Measurements from ENCODE around the gene CTSE. TPM values are rescaled to one million over a fixed set of nuclear protein-coding genes. Genes with fewer than 3 reads are reported as not detected.
"Not testable (repeated sequence)": the region's sequence is repeated elsewhere in the genome, so short reads cannot be mapped to it uniquely, and the experiment has no call there.

The CTSE gene
- polyA plus RNA-seq, 3 donors = 0.54 to 33.9 (median 9.2) TPM

DNA sequence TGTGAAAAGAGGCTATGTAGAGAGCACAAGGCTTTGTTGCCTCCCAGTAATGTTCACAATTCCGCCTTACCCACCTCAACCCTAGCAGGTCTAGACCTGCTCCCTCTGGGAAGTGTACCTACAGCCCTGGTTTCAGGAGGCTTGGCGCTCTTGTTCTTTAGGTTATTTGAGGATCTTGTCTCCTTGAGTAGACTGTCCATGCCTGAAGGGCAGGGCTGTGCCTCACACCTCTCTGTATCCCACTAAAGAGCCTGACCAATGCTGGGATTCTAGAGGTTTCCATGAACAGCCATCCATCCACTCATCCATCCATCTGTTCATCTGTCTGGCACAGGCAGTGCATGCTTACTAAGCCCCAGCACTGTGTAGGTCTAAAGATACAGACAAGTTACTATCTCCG is 21.5 kb downstream of the CTSE start:
- WGBS, 3 donors = 87 to 96% (median 89%) methylated on average over 3 of the region's 3 CpGs
- no peak overlapping the region for H3K27ac ChIP-seq (ENCODE audit: low read depth, low read length)

DNA sequence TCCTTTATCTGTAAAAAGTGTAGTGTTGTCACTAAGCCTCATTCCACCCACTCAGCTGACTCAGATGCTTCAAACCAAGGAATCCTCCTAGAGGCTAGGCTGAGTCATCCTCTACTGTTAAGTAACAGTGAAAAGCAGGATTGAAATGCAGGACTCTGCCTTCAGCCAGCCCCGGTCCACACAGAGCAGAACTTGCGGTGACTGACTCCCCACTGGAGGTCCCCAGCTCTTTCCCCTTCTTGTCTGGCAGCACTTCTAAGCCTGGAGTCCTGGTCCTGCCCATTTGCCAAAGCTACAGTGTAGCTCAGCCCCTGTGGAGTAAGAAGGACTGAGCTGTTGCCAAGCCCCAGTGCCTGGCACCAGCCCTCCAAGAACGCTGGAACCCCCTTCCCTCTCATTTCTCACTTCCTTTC is 22.2 kb downstream of the CTSE start:
- H3K27ac ChIP-seq (ENCODE audit: low read depth, low read length) = no peak overlapping the region
- 14 to 36% (median 19%) methylated on average over 3 of the region's 3 CpGs for whole genome bisulfite sequencing, 3 donors

DNA sequence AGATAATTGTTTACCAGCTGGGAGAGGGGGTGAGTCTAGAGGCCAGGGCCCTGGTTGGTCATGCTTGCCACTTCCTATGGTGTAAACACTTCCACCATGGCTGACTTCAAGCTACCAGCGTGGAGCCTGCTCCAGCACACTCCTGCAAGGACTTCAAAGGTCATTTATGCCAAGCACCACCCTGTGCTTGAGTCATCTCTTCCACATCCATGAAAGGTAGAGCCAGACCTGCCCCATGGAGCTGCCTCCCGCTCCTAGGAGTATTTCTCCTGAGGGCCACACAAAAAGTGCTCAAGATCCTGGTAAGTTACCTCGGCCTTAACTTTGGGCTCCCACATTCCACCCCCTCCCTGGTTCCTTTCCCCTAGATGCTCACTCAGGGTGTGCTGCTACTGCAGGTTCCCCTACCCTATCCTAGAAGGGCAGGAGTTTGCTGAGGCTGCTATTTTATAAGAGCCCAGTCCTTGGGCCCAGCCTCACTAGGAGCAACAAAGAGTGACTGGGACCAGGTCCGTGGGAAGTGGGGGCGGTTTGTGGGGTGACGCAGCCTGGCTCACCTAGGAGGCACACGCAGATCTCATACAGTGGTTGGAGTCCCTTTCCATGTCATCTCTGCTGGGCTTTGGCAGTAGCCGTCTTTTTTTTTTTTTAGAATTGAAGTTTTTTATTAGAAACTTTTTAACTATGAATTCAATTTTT is 22.9 kb downstream of the CTSE start:
- 75 to 86% (median 76%) methylated on average over 8 of the region's 8 CpGs for WGBS, 3 donors
- no peak overlapping the region for H3K27ac ChIP-seq (ENCODE audit: low read depth, low read length)

DNA sequence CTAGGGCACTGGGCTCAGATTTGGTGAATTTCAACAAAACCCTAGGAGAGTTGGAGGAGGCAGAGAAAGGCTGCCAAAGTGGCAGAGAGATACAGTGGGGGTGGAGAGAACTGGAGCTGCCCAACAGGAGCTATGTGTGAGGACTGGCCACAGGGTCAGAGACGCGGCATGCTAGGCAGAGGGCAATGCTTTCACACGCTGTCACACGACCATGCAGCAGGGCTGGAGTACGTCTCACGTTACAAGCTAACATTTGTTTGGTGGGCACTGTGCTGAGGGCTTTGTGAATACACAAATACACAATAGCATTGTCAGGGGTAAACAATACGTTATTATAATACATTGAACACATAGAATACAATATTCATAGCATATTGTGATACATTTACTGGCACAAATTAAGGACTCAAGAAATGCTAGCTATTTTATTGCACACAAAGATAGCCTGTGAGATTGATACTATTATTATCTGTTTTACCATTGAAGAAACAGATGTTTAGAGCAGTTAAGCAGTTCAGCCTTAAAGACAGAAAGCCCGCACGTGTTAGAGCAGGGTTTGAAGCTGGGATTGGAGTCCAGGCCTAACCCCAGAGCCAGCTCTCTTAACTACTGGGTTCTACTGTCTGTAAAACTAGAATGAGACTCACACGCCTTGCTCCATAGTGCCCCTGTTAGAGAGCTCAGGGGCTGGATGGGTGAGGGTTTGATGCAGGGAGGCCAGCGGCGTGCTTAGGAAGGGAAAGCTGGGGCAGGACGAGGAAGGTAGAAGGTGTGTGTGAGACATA is 25.0 kb downstream of the CTSE start:
- WGBS, 3 donors = 79 to 83% (median 82%) methylated on average over 13 of the region's 13 CpGs

DNA sequence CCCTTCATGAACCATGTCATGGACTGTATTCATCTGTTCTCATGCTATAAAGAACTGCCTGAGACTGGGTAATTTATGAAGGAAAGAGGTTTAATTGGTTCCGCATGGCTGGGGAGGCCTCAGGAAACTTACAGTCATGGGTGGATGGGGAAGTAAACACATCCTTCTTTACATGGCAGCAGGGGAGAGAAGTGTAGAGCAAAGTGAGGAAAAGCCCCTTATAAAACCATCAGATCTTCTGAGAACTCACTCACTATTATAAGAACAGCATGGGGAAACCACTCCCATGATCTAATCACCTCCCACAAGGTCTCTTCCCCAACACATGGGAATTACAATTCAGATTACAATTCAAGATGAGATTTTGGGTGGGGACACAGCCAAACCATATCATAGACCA is 27.1 kb downstream of the CTSE start:
- WGBS, 3 donors = 85 to 96% (median 90%) methylated on average over 1 of the region's 1 CpG

More for the DNA sequence above, 25.0 kb downstream of the CTSE start:
- no peak overlapping the region for H3K27ac ChIP-seq (ENCODE audit: low read depth, low read length)

DNA sequence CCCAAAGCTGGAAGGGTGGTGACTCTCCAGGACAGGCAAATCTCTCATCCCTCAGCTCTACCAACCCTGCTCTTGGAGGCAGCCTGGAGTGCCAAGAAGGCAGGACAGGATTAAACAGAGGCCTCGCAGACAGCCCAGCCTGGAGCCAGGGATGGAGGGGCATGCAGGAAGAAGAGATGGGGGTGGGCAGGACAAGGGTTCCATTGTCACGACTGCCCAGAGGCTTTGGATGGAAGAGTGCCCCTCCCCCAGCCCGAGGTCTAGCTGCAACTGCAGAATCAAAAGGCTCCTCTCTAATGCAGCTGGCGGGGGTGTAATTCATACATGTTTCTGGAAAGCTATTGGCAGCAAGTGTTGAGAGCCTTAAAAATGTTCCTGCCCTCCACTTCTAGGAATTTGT is 29.3 kb downstream of the CTSE start:
- no peak overlapping the region for H3K27ac ChIP-seq (ENCODE audit: low read depth, low read length)
- 53 to 83% (median 82%) methylated on average over 4 of the region's 4 CpGs for WGBS, 3 donors

More for the DNA sequence above, 27.1 kb downstream of the CTSE start:
- not testable (repeated sequence) for H3K27ac ChIP-seq (ENCODE audit: low read depth, low read length)

DNA sequence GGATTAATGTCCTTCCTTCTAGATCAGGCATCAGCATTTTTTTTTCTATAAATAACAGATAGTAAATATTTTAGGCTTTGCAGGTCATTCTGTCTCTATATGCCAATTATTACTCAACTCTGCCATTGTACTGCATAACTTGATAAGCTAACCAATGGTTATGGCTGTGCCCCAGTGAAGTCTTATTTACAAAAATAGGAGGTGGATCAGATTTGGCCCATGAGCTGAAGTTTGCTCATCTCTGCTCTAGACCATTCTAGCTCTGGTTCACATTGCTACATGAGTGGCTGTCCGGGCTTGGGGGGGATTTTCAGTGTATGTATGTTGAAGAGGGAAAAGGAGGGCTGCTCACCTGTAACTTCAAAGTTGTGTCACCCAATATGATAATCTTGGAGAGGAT is 30.6 kb downstream of the CTSE start:
- no peak overlapping the region for H3K27ac ChIP-seq (ENCODE audit: low read depth, low read length)
- 54 to 100% (median 92%) methylated on average over 1 of the region's 1 CpG for WGBS, 3 donors

DNA sequence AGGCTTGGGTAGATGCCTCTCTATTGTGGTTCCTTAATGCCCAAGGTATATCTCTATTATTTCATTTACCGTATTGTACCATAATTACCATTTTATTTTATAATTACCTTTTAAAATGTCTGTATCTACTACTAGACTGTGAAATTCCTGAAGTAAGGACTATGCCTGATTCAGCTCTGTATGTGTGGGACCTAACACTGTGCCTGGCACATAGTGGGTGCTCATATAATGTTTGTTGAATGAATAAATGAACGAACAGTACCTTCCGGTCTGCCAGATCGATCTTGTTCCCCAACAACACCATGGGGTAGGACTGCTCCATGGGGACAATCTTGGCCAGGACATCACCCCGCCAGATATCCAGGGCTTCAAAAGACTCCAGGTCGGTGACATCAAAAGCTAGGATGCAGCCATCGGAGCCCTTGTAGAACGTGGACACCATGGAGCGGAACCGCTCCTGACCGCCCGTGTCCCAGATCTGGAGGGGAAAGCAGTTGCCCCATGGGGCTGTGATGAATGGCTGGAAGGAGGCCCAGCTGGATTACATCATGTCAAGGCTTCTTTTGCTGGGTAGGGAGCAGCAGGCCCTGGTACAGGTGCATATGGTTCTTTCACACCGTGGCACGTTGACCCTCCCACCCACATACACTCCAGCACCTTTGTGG is 31.3 kb downstream of the CTSE start:
- H3K27ac ChIP-seq (ENCODE audit: low read depth, low read length) = no peak overlapping the region
- WGBS, 3 donors = 89 to 92% (median 90%) methylated on average over 14 of the region's 14 CpGs

DNA sequence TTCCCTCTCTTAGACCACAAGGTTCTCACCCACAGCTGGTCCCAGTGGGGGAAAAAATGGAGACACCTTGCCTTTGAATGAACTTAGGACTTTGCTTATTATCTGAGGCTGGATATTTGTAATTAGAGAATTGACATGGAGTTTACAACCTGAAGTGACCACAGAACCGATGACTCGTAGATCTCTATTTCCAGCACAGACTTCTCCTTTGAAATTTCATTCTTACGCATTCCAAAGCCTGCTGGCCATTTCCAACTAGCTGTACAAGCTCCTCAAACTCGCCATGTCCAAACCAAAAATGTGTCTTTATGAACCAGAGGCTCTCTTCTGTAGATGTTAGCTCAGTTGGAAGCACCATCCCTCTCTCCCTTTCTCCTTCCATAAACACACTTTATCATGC is 32.5 kb downstream of the CTSE start:
- H3K27ac ChIP-seq (ENCODE audit: low read depth, low read length) = no peak overlapping the region
- 83 to 90% (median 88%) methylated on average over 4 of the region's 4 CpGs for WGBS, 3 donors

DNA sequence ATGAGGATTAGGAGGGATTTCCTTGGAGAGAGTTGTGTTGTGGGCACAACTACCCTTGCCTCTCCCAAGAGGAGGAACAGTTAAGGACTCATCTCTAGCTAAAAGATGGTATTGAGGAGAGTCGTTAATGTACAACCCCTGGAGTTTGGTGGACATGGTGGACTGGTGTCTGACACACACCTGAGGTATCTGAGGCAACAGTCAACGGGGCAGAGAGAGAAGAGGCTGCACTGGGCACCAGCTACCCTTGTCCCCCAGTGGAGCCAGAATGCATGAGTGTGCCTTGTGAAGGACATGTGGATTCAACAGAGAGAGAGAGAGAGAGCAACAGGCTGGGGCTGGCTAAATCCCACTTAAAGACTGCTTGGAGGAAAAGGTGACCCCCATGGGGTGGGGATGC is 33.5 kb downstream of the CTSE start:
- H3K27ac ChIP-seq (ENCODE audit: low read depth, low read length) = no peak overlapping the region
- WGBS, 3 donors = 71 to 95% (median 95%) methylated on average over 2 of the region's 2 CpGs

DNA sequence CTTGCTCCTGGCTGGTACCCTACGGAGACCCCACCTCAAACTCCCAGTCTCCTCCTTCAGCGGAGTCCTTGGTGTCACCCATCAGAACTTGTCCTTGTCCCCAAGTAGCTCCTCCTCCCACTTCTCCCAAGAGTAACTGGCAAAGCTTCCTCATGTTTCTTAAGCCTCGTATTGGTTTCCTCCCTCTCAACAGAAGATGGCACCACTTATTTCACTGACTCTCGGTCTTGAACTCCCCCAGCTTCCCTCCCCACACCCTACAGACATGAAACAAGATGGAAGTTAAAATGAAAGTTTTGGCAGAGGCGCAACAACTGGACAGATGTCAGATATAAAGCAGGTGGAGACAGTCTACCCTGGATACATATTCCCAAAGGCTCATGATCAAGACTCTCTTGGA is 33.9 kb downstream of the CTSE start:
- H3K27ac ChIP-seq (ENCODE audit: low read depth, low read length) = no peak overlapping the region
- WGBS, 3 donors = 67 to 76% (median 70%) methylated on average over 5 of the region's 5 CpGs

DNA sequence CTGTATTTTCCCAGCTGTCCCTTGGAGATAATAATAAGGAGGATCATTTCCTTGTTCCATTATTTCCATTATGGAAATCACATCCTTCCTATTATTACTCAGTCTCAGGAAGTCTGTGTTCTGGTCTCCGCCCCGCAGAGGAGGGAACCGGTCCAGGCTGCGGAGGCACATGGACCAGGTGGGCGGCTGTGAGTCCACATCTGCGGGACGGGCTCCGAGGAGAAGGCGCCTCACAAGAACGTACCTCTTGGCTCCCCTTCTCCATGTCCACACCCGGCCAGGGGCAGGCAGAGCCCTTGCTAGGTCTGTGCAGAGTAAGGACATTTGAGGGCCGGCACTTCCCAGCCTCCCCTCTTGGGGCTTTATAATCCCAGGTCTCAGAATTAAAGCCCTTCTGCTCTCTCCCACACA is 35.1 kb downstream of the CTSE start:
- H3K27ac ChIP-seq (ENCODE audit: low read depth, low read length) = no peak overlapping the region
- WGBS, 3 donors = 55 to 85% (median 63%) methylated on average over 12 of the region's 12 CpGs

DNA sequence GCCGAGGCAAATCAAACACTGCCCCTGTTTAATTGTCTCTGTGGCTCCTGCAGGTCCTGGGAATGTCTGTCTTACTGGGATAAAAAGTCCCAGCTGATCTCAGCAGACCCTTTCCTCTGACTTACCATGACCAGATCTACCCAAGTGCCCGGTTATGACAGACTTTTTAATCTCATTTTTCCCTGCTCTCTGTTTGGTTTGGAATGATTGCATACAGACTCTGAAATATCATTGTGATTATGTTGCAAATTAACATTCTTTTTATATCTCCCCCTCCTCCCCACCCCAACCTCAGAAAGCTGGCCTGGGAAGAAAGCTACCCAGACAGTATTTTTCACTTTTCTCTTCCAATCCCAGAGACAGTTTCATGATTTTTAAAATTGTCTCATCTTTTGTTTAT is 36.8 kb downstream of the CTSE start:
- no peak overlapping the region for H3K27ac ChIP-seq (ENCODE audit: low read depth, low read length)
- 37 to 65% (median 57%) methylated on average over 2 of the region's 2 CpGs for WGBS, 3 donors

DNA sequence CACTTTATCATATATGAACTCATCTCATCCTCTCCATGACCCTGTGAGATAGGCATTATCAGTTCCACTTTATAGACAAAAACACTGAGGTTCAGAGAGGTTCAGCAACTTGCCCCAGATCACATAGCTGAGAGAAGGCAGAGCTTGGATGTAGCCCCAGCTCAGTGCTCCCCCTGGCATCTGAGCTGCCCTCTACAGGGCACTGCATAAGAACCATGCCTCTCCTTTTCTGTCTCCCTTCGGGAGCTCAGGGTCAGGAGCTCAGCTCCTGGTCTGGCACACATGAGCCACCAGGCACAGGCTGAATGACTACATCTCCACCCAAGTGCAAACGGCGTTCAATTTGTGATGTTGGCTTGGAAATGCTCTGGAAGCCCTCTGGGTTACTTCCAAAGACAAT is 37.4 kb downstream of the CTSE start:
- WGBS, 3 donors = 60 to 77% (median 66%) methylated on average over 3 of the region's 3 CpGs
- H3K27ac ChIP-seq (ENCODE audit: low read depth, low read length) = no peak overlapping the region

DNA sequence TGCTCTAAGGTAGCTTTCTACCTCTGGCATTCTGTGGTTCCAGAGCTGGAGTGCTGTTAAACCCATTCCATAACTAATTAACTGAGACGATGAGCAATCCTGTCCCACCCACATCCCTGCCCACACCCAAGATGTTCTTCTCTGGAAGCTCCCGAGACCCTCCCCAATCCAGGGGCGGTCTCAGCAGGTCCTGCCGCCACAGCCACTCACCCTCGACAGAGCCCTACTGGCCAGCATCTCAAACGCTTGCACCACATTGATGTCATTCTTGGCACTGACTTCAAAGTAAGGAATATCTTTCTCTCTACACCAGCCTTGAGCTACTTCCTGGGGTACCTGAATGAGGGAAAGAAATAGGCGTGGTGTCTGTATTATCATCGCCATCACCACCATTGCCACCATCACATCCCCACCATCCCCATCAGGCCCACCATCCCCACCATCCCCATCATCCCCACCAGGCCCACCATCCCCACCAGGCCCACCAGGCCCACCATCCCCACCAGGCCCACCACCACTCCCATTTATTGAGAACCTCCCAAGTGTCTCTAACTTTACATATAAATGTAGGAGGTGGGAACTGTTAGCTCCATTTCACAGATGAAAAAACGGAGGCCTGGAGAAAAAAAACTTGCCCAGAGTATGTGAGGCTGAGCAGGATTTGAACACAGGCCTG is 38.2 kb downstream of the CTSE start:
- no peak overlapping the region for H3K27ac ChIP-seq (ENCODE audit: low read depth, low read length)

DNA sequence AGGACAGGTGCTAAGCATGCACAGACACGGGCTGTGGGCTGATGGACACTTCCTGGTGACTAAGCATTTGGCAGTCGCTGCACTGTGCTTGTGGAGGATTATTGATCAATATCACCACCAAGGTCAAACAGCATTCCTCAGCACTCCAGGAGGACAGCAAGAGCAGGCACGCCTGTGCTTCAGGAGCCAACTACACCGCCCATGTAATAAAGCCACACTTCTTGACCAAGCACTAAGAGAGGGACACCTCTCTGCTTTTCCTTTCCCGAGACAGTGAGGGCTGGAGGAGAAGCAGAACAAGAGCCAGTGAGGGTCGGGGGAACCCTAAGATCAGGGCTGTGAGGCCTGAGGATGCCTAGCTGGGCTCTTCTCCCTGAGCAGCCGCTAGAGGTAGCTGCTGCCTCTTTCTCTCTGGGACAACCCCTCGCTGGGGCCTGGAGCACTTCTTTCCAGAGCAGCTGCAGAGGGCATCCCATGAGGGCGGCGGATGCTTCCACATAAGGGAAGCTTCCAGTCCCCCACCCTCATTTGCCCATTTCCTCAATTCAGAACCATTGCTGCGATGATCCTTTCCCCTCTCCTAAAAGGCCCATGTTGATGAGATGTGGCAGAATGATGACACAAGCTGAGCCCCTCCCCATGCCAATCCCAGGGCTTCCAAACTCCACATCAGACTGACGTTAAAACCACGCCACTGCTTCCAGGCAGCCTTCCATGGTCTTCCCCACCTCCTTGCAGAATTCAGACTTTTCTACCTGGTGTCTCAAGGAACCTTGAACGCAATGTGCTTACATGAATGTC is 39.6 kb downstream of the CTSE start:
- WGBS, 3 donors = 34 to 39% (median 37%) methylated on average over 14 of the region's 14 CpGs
- H3K27ac ChIP-seq (ENCODE audit: low read depth, low read length) = no peak overlapping the region

More for the DNA sequence above, 38.2 kb downstream of the CTSE start:
- WGBS, 3 donors = 74 to 79% (median 77%) methylated on average over 9 of the region's 9 CpGs

DNA sequence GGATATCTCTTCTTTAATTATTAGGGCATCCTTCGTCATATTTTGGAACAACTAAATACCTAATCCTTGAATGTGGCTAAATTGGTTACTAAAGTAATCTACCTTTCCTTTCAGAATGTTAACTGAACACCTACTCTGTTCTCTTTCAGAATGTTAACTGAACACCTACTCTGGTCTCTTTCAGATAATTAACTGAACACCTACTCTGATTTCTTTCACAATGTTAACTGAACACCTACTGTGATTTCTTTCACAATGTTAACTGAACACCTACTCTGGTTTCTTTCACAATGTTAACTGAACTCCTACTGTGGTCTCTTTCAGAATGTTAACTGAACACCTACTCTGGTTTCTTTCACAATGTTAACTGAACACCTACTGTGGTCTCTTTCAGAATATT is 42.4 kb downstream of the CTSE start:
- no peak overlapping the region for H3K27ac ChIP-seq (ENCODE audit: low read depth, low read length)
- WGBS, 3 donors = 95 to 97% (median 97%) methylated on average over 1 of the region's 1 CpG

DNA sequence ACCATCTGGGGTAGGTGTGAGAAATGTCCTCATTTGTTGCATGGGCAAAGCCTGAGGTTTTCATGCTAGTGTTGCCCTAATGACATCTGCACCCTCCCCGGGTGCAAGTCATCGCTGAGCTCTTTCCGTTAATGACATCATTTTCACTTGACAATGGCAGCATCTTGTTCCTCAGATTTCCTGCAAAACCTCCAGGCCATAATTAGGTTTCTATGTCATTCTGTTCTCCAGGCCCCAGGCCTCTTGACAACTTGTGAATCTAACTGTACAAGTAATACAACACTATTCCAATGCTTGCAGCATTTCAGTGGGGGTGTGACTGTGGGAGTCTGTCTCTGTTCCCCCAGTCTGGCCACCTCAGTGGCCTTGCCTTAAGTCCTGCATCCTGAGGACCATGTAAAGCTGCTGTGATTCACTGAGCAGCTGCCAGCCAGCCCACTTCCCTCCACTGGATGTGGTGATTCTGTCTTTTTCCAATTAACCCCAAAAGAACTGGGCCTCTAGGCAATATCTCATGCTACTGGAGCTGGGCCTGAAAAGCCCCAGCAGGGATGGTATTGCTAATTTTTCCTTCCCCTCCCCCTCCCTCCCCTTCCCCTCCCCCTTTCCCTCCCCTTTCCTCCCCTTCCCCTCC is 43.3 kb downstream of the CTSE start:
- 45 to 83% (median 57%) methylated on average over 3 of the region's 3 CpGs for WGBS, 3 donors
- H3K27ac ChIP-seq (ENCODE audit: low read depth, low read length) = no peak overlapping the region

Data from adipose tissue (tissue), 3 donors.